SK-N-SH (cell line): ENCODE measurements around the gene MYADML2. TPM values are rescaled to one million over a fixed set of nuclear protein-coding genes. Genes with fewer than 3 reads are reported as not detected.
A peak's percentile ranks its signal among the peaks of the same experiment; 100 is the strongest.

Experiments used
- CTCF ChIA-PET: fragments of 300-600, 350-600 bp; formaldehyde crosslinking; extraction: SDS; loops from one replicate; lab custom pipeline; 2021; lab: Yijun Ruan, JAX
- POLR2A ChIA-PET: fragments of 350-600 bp; sonication (Branson Sonifier 250); formaldehyde crosslinking; extraction: SDS; loops from one replicate; lab custom pipeline; 2020; ENCODE audit warnings: antibody characterized with exemption, inconsistent platforms; lab: Yijun Ruan, JAX
- DNase-seq: peaks from one replicate; pipeline ENCODE4 v3.0.0; 2012
- H2AFZ ChIP-seq: fragments of 200-600 bp; sonication (generic); 2 replicates; pipeline ENCODE4 v1.8.1; 2016; ENCODE audit warnings: antibody characterized with exemption, mild to moderate bottlenecking, low read depth
- H3F3A ChIP-seq: fragments of 200-600 bp; sonication (generic); replicated peaks from 2 replicates; pipeline ENCODE3; 2016; ENCODE audit warnings: antibody characterized with exemption, mild to moderate bottlenecking; ENCODE audit not compliant: insufficient read depth
- H3K27ac ChIP-seq, 2 experiments: fragments of 200-500 bp in 1 of 2; fragments of 200-600 bp in 1 of 2; sonication (Bioruptor generic) in 1 of 2; sonication (generic), shearing (Covaris generic) in 1 of 2; 2 replicates each; pipeline versions ENCODE4 v1.5.1 to v1.6.1; 2014 to 2016; ENCODE audit warnings: low read depth in 2 of 2, inconsistent platforms in 1 of 2, low read length in 1 of 2, mild to moderate bottlenecking in 1 of 2, mixed read lengths in 1 of 2
- H3K27me3 ChIP-seq: fragments of 200-600 bp; sonication (generic), shearing (Covaris generic); 2 replicates; pipeline ENCODE4 v1.6.1; 2016; ENCODE audit warnings: mixed run types; ENCODE audit not compliant: insufficient read depth
- H3K36me3 ChIP-seq, 2 experiments: fragments of 200-500 bp in 1 of 2; fragments of 200-600 bp in 1 of 2; sonication (Bioruptor generic) in 1 of 2; sonication (generic) in 1 of 2; replicated peaks in 1 of 2; 2 replicates each; pipeline versions ENCODE3 to v1.5.1; 2014 to 2016; ENCODE audit warnings: low read length in 1 of 2, mild to moderate bottlenecking in 1 of 2; ENCODE audit not compliant: insufficient read depth in 2 of 2, control insufficient read depth in 1 of 2
- H3K4me1 ChIP-seq, 2 experiments: fragments of 200-500 bp in 1 of 2; fragments of 200-600 bp in 1 of 2; sonication (Bioruptor generic) in 1 of 2; sonication (generic), shearing (Covaris generic) in 1 of 2; 2 replicates each; pipeline versions ENCODE4 v1.5.1 to v1.6.1; 2014 to 2016; ENCODE audit warnings: low read depth in 1 of 2, low read length in 1 of 2, mixed run types in 1 of 2; ENCODE audit not compliant: insufficient read depth in 2 of 2, control insufficient read depth in 1 of 2
- H3K4me2 ChIP-seq: fragments of 200-600 bp; sonication (generic), shearing (Covaris generic); 2 replicates; pipeline ENCODE4 v1.6.1; 2017; ENCODE audit warnings: mixed run types
- H3K4me3 ChIP-seq, 2 experiments: fragments of 200-500 bp in 1 of 2; fragments of 200-600 bp in 1 of 2; sonication (Bioruptor generic) in 1 of 2; sonication (generic), shearing (Covaris generic) in 1 of 2; 2 replicates each; pipeline versions ENCODE4 v1.5.1 to v1.8.1; 2014 to 2016; ENCODE audit warnings: low read depth in 2 of 2, inconsistent platforms in 1 of 2, low read length in 1 of 2, mild to moderate bottlenecking in 1 of 2, mixed read lengths in 1 of 2, moderate library complexity in 1 of 2
- H3K79me2 ChIP-seq: fragments of 200-600 bp; sonication (generic); 2 replicates; pipeline ENCODE4 v1.8.1; 2017; ENCODE audit warnings: mild to moderate bottlenecking; ENCODE audit not compliant: insufficient read depth
- H3K9ac ChIP-seq: fragments of 200-600 bp; sonication (generic); 2 replicates; pipeline ENCODE4 v1.6.1; 2017; ENCODE audit warnings: mixed run types
- H3K9me2 ChIP-seq: fragments of 200-600 bp; sonication (generic); 2 replicates; pipeline ENCODE4 v1.6.1; 2017; ENCODE audit warnings: mixed run types
- H3K9me3 ChIP-seq: fragments of 200-600 bp; sonication (generic); 2 replicates; pipeline ENCODE4 v1.6.1; 2017; ENCODE audit warnings: mixed run types, mild to moderate bottlenecking, moderate library complexity
- H4K20me1 ChIP-seq: fragments of 200-600 bp; sonication (generic); 2 replicates; pipeline ENCODE4 v1.6.1; 2017; ENCODE audit warnings: mild to moderate bottlenecking, mixed run types; ENCODE audit not compliant: insufficient read depth
- CHD2 ChIP-seq: fragments of 150-350 bp; IDR thresholded peaks from 2 replicates; pipeline ENCODE4 v1.6.1; 2018; ENCODE audit warnings: low read length; ENCODE audit not compliant: partially characterized antibody
- EP300 ChIP-seq, 2 experiments: IDR thresholded peaks; 2 replicates each; pipeline versions ENCODE4 v1.4.0 to v1.6.1; 2012; ENCODE audit warnings: borderline replicate concordance in 1 of 2, low read depth in 1 of 2, low read length in 1 of 2
- EZH2phosphoT487 ChIP-seq: fragments of 200-600 bp; sonication (generic); IDR thresholded peaks from 2 replicates; pipeline ENCODE4 v1.6.1; 2017; ENCODE audit warnings: low read depth, mixed run types, mild to moderate bottlenecking, antibody characterized with exemption, moderate library complexity, borderline replicate concordance
- FOXJ3 ChIP-seq: sonication (generic); formaldehyde crosslinking; IDR thresholded peaks from 2 replicates; pipeline ENCODE4 v1.5.1; 2020; ENCODE audit warnings: mild to moderate bottlenecking, missing genetic modification reagents
- FOXM1 ChIP-seq: IDR thresholded peaks from 2 replicates; pipeline ENCODE4 v1.4.0; 2012; ENCODE audit warnings: low read depth, mild to moderate bottlenecking
- GABPA ChIP-seq: IDR thresholded peaks from 2 replicates; pipeline ENCODE4 v1.4.0; 2012; ENCODE audit warnings: low read depth, mild to moderate bottlenecking
- JUND ChIP-seq: IDR thresholded peaks from 2 replicates; pipeline ENCODE4 v1.4.0; 2012
- NFIC ChIP-seq: IDR thresholded peaks from 2 replicates; pipeline ENCODE4 v1.4.0; 2012; ENCODE audit warnings: borderline replicate concordance
- NRF1 ChIP-seq: IDR thresholded peaks from 2 replicates; pipeline ENCODE4 v1.6.1; 2012; ENCODE audit warnings: low read depth, mild to moderate bottlenecking, low read length
- POLR2AphosphoS5 ChIP-seq: IDR thresholded peaks from 2 replicates; pipeline ENCODE4 v1.6.1; 2012; ENCODE audit warnings: low read depth, low read length
- RCOR1 ChIP-seq: fragments of 150-350 bp; IDR thresholded peaks from 2 replicates; pipeline ENCODE4 v1.6.1; 2017; ENCODE audit warnings: antibody characterized with exemption, low read length
- RXRA ChIP-seq: IDR thresholded peaks from 2 replicates; pipeline ENCODE4 v1.4.0; 2012; ENCODE audit warnings: low read depth, mild to moderate bottlenecking, borderline replicate concordance
- SIN3A ChIP-seq: IDR thresholded peaks from 2 replicates; pipeline ENCODE4 v1.6.1; 2012; ENCODE audit warnings: low read depth, mild to moderate bottlenecking, low read length, moderate library complexity, borderline replicate concordance
- TCF12 ChIP-seq: IDR thresholded peaks from 2 replicates; pipeline ENCODE4 v1.4.0; 2012
- TEAD4 ChIP-seq: IDR thresholded peaks from 2 replicates; pipeline ENCODE4 v1.4.0; 2012; ENCODE audit warnings: mild to moderate bottlenecking, borderline replicate concordance; ENCODE audit not compliant: insufficient read depth
- USF1 ChIP-seq: IDR thresholded peaks from 2 replicates; pipeline ENCODE4 v1.4.0; 2012; ENCODE audit warnings: low read depth, borderline replicate concordance
- YY1 ChIP-seq: IDR thresholded peaks from 2 replicates; pipeline ENCODE4 v1.4.0; 2012; ENCODE audit warnings: low read depth, mild to moderate bottlenecking
- WGBS: methylation state at CpG from one replicate; pipeline ENCODE4 v1.1.6; 2017; ENCODE audit warnings: low lambda C conversion rate; 5-methylcytosine and 5-hydroxymethylcytosine counted together
- polyA plus RNA-seq, 3 experiments: library from polyadenylated mRNA; depleted of rRNA; stranded (reverse); fragments of >200 nt; gene quantifications; 2 replicates each; pipeline ENCODE4 v1.2.3, GENCODE V29; 2012

Gene MYADML2
- polyA plus RNA-seq, 1 of the 3 experiments (the other 2 are of a cell fraction), result not detected

GRCh38 chr17:81956607-81957589, 9.9 kb upstream of the MYADML2 start:
- peaks cover 13% of the 10 kb centered on the region for H3K27me3 ChIP-seq
- no peak overlapping the region for H3K9ac ChIP-seq
- peak overlapping the region in 1 of 2 experiments; percentile 23; a peak in 1 of 4 replicates for H3K27ac ChIP-seq
- no peaks in the 10 kb centered on the region for H4K20me1 ChIP-seq
- H3K4me3 ChIP-seq, result no peak overlapping the region
- H3K9me2 ChIP-seq, result no peaks in the 10 kb centered on the region
- 85% methylated on average over 45 of the region's 45 CpGs for WGBS
- no peaks in the 10 kb centered on the region for H3K36me3 ChIP-seq
- H3K4me1 ChIP-seq, result peaks cover 0 to 25% of the 10 kb centered on the region in 2 experiments; a peak in 1 of 4 replicates
- no peak overlapping the region for H3K4me2 ChIP-seq
- ChIA-PET CTCF (interaction anchor here (1.1 to 12.4 kb wide), 3 partner anchors 60 to 73 kb away, joined by 4 to 168 read pairs (median 5); partner anchors contain the start of genes CENPX and LRRC45), POLR2A (interaction anchor here (0.6 kb wide), 1 partner anchor 26 kb away, joined by 3 read pairs; no protein-coding TSS in a partner anchor)
- H3K79me2 ChIP-seq, result no peaks in the 10 kb centered on the region
- TF ChIP-seq NFIC (no peak), SIN3A (no peak), RCOR1 (no peak), FOXM1 (no peak), NRF1 (no peak), TEAD4 (no peak), TCF12 (no peak), JUND (no peak), USF1 (no peak), YY1 (no peak), FOXJ3 (CRISPR knock-in tag) (no peak), EP300 (IDR thresholded peaks at IDR 0.05; ENCODE audit: borderline replicate concordance in 1 of 2, low read depth in 1 of 2, low read length in 1 of 2) (no peak), EZH2phosphoT487 (no peak), GABPA (no peak), CHD2 (no peak), RXRA (no peak), POLR2AphosphoS5 (no peak)
- TF ChIP-seq, all 33 proteins: peak for 0
- no peak overlapping the region for H2AFZ ChIP-seq
- H3K9me3 ChIP-seq, result no peaks in the 10 kb centered on the region
- H3F3A ChIP-seq, result no peaks in the 10 kb centered on the region
- DNase-seq, result peak; percentile 67
